ENCODE data around the gene BARX2.

Gene BARX2

DNA sequence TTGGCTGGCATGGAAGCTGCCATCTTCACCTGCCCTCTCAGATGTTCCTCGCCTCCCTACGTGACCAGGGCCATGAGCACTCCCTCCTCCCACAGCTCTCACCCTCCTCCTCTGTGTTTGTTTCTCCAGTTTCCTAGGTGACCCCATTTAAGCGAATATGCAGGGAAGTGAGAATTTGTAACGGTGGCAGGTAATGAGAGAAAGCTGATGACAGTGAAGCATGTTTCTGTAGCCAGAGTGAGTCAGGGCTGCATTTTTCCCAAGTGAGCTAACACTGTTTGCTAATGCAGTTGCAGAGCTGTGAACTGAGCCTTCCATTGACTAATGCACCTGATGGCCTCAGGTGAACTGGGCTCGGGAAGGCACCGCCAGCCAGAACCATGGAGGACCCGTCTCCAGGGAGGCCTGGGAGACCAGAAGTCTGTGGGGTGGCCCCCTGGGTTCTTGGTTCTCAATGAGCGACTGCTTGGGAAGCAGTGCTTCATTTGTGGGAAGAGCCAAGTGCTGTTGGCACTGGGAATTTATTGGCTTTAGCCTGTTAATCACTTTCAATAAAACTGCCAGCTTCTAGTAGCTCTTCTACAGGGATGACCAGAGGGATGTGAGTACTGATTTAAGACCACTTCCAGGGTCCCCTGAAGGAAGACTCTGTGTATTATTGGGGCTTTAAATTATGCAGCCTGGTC lies 64.5 kb downstream of the BARX2 start:
- Histone ChIP-seq H3K9me3 (ENCODE audit: control insufficient read depth, insufficient read depth, low read depth, low read length) (no peaks in the 10 kb centered on the region), H3K27me3 (ENCODE audit: control insufficient read depth, insufficient read depth, low read length) (no peaks in the 10 kb centered on the region), H3K27ac (ENCODE audit: low read depth, low read length) (no peak overlapping the region), H3K9ac (ENCODE audit: low read length) (no peak overlapping the region), H3K36me3 (ENCODE audit: control insufficient read depth, insufficient read depth, low read length) (no peaks in the 10 kb centered on the region), H3K4me1 (ENCODE audit: control insufficient read depth, insufficient read depth, low read length) (peaks cover 9% of the 10 kb centered on the region; the same call in 1 of the 2 replicates), H3K4me3 (ENCODE audit: low read depth, low read length) (no peak overlapping the region)

DNA sequence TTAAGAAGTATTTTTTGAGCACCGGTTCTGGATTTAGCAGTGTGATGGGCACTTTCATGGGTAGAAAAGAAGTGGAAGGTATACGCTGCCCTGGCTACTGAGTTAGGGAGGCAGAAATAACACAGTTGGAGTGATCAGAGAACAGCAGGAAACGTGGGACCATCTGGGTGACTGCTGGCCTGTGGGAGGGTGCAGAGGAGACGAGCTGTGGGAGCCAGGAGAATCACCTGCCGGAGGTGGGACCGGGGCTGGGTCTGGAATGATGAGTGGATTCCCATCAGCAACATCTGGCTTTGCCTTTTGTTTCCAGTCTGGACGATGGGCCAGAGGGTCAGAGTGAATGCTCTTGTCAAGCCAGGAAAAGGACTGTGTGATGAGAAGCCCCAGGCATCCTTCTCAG lies 66.5 kb downstream of the BARX2 start:
- no peaks in the 10 kb centered on the region for H3K27me3 ChIP-seq (ENCODE audit: control insufficient read depth, insufficient read depth, low read length)

DNA sequence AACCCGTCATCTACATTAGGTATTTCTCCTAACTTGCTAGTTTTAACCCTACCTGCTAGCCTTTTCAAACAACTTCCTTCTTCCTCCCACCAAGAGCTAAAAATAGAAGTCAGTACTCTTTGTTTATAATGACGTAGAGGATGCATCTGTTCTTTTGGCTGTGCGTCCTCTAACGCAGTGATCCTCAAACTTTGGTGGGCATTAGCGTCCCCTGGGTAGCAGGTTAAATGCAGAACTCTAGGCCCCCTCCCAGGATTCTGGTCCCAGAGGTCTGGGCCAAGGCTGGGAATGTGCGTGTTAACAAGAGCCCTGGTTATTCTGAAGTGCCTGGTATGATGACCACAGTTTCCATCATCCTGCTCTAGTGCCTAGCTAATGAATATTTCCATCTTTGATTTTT lies 67.6 kb downstream of the BARX2 start:
- H3K27ac ChIP-seq (ENCODE audit: low read depth, low read length) = no peak overlapping the region
- no peak overlapping the region for H3K4me3 ChIP-seq (ENCODE audit: low read depth, low read length)
- H3K36me3 ChIP-seq (ENCODE audit: control insufficient read depth, insufficient read depth, low read length) = no peaks in the 10 kb centered on the region
- no peaks in the 10 kb centered on the region for H3K27me3 ChIP-seq (ENCODE audit: control insufficient read depth, insufficient read depth, low read length)
- H3K9ac ChIP-seq (ENCODE audit: low read length) = no peak overlapping the region
- H3K9me3 ChIP-seq (ENCODE audit: control insufficient read depth, insufficient read depth, low read depth, low read length) = no peaks in the 10 kb centered on the region
- peaks cover 14% of the 10 kb centered on the region for H3K4me1 ChIP-seq (ENCODE audit: control insufficient read depth, insufficient read depth, low read length)

More for the DNA sequence above, 66.5 kb downstream of the BARX2 start:
- no peak overlapping the region for H3K9ac ChIP-seq (ENCODE audit: low read length)
- no peak overlapping the region for H3K4me3 ChIP-seq (ENCODE audit: low read depth, low read length)
- no peaks in the 10 kb centered on the region for H3K36me3 ChIP-seq (ENCODE audit: control insufficient read depth, insufficient read depth, low read length)
- H3K9me3 ChIP-seq (ENCODE audit: control insufficient read depth, insufficient read depth, low read depth, low read length) = no peaks in the 10 kb centered on the region
- H3K27ac ChIP-seq (ENCODE audit: low read depth, low read length) = no peak overlapping the region
- H3K4me1 ChIP-seq (ENCODE audit: control insufficient read depth, insufficient read depth, low read length) = peaks cover 13% of the 10 kb centered on the region

DNA sequence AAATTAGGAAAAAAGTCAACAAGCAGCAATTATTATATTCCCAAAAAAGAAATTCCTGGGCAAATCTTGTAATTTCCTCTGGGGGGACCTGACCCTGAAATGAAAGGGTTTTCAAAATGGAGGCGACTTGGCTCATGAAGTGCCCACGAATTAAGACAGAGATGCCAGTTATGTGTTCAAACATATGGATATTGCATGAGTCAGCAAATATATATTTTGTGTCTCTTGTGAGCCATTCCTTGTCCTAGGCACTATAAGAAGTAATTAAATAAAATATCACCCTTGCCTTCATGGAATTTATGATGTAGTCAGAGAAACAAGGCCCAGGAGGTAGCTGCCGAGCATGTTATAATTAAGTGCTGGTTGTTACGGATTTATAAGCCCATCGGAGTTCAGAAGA lies 68.6 kb downstream of the BARX2 start:
- H3K36me3 ChIP-seq (ENCODE audit: control insufficient read depth, insufficient read depth, low read length) = no peaks in the 10 kb centered on the region
- H3K4me3 ChIP-seq (ENCODE audit: low read depth, low read length) = no peak overlapping the region
- H3K27me3 ChIP-seq (ENCODE audit: control insufficient read depth, insufficient read depth, low read length) = no peaks in the 10 kb centered on the region
- peaks cover 14% of the 10 kb centered on the region for H3K4me1 ChIP-seq (ENCODE audit: control insufficient read depth, insufficient read depth, low read length)
- H3K9ac ChIP-seq (ENCODE audit: low read length) = no peak overlapping the region
- H3K9me3 ChIP-seq (ENCODE audit: control insufficient read depth, insufficient read depth, low read depth, low read length) = peaks cover 3% of the 10 kb centered on the region
- H3K27ac ChIP-seq (ENCODE audit: low read depth, low read length) = no peak overlapping the region

DNA sequence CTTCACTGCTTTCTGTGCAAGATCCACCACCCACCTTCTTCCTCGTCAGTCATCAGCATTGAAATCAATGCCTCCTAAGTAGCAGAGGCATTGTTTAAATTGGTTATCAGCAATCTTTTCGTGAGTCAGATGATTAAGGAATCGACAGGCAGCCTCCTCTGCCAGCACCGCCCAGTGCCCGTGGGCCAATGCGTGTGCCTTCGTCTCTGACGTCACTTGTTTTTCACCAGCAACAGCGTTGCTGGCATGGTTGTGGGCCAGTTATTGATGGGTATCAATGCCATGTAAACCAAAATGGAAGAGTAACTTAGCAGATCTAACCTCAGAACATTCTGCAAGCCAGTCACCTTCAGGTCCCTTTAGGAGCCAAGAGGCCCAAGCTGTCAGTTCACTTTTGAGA lies 69.6 kb downstream of the BARX2 start:
- no peaks in the 10 kb centered on the region for H3K36me3 ChIP-seq (ENCODE audit: control insufficient read depth, insufficient read depth, low read length)
- no peak overlapping the region for H3K9ac ChIP-seq (ENCODE audit: low read length)
- H3K27ac ChIP-seq (ENCODE audit: low read depth, low read length) = no peak overlapping the region
- H3K4me3 ChIP-seq (ENCODE audit: low read depth, low read length) = no peak overlapping the region
- H3K4me1 ChIP-seq (ENCODE audit: control insufficient read depth, insufficient read depth, low read length) = peaks cover 11% of the 10 kb centered on the region
- peaks cover 3% of the 10 kb centered on the region for H3K9me3 ChIP-seq (ENCODE audit: control insufficient read depth, insufficient read depth, low read depth, low read length)
- no peaks in the 10 kb centered on the region for H3K27me3 ChIP-seq (ENCODE audit: control insufficient read depth, insufficient read depth, low read length)

DNA sequence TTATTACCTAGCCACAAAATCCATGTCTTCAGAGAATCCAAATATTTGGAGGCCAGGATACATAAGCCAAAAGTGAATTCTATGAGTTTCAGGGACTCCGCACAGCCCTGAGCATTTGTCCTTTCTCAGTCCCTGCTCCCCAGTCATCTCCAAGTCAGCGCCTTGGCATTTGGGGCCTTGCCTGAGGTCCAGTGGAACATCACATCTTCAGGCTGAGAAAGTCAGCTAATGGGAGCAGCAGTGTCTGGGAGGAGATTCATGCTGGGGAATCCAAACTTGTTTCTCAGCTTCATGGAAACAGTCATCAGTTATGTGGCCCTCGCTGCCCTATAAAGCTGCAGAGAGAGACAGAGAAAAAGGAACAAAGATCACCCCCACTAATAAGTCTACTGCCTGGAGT lies 70.9 kb downstream of the BARX2 start:
- no peaks in the 10 kb centered on the region for H3K27me3 ChIP-seq (ENCODE audit: control insufficient read depth, insufficient read depth, low read length)
- H3K4me3 ChIP-seq (ENCODE audit: low read depth, low read length) = no peak overlapping the region

DNA sequence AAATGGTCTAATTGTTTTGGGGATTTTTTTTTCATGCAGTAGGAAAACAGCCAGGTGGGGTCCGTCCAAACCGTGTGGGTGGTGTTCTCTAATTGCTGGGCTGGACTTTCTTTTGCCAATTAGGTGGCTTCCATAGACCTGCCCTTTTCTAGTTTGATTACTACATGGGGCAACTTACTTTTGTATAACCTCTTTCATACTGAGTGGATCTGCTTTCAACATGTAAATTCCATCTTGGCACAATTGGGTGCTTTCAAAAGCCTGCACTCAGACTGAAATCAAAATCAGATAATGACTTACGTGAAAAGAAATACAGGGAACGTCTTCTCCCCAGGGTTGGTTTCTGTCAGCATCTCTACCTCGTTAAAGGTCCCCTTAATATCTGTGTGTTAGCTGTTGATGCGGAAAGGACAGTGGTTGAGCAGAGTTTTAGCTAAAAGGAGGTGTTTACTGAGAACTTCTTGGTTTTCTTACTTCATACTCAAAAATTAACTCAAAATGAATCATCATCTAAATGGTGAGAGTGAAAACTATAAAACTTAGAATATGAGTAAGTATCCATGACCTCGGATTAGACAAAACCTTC lies 72.1 kb downstream of the BARX2 start:
- H3K9ac ChIP-seq (ENCODE audit: low read length) = no peak overlapping the region
- H3K27ac ChIP-seq (ENCODE audit: low read depth, low read length) = no peak overlapping the region
- no peaks in the 10 kb centered on the region for H3K27me3 ChIP-seq (ENCODE audit: control insufficient read depth, insufficient read depth, low read length)
- H3K9me3 ChIP-seq (ENCODE audit: control insufficient read depth, insufficient read depth, low read depth, low read length) = peaks cover 3% of the 10 kb centered on the region
- H3K4me3 ChIP-seq (ENCODE audit: low read depth, low read length) = no peak overlapping the region
- no peaks in the 10 kb centered on the region for H3K36me3 ChIP-seq (ENCODE audit: control insufficient read depth, insufficient read depth, low read length)
- H3K4me1 ChIP-seq (ENCODE audit: control insufficient read depth, insufficient read depth, low read length) = peaks cover 5% of the 10 kb centered on the region

More for the DNA sequence above, 70.9 kb downstream of the BARX2 start:
- H3K36me3 ChIP-seq (ENCODE audit: control insufficient read depth, insufficient read depth, low read length) = no peaks in the 10 kb centered on the region
- no peak overlapping the region for H3K27ac ChIP-seq (ENCODE audit: low read depth, low read length)
- H3K9me3 ChIP-seq (ENCODE audit: control insufficient read depth, insufficient read depth, low read depth, low read length) = peaks cover 3% of the 10 kb centered on the region
- H3K4me1 ChIP-seq (ENCODE audit: control insufficient read depth, insufficient read depth, low read length) = peaks cover 5% of the 10 kb centered on the region
- H3K9ac ChIP-seq (ENCODE audit: low read length) = no peak overlapping the region

DNA sequence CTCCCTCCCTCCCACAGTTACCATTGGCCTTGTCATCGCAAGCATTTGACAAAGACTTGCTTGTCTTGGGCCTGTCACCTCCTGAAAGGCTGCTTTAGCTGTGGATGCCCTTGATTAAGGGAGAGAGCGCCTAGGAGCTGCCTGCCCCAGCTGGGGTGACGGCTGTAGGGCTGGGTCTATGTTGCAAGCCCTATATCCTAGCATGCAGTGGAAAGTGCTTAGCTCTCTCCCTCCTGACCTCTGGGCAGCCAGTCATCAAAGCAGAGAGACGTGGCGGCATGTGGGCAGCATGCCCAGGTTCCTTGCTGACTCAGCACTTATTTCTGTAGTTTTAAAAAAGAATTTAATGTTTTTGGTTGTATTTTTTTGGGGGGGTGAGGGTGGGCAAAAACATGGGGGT lies 75.9 kb downstream of the BARX2 start:
- Histone ChIP-seq H3K9me3 (ENCODE audit: control insufficient read depth, insufficient read depth, low read depth, low read length) (peaks cover 3% of the 10 kb centered on the region), H3K4me1 (ENCODE audit: control insufficient read depth, insufficient read depth, low read length) (peaks cover 26% of the 10 kb centered on the region), H3K4me3 (ENCODE audit: low read depth, low read length) (no peak overlapping the region), H3K27ac (ENCODE audit: low read depth, low read length) (no peak overlapping the region), H3K36me3 (ENCODE audit: control insufficient read depth, insufficient read depth, low read length) (no peaks in the 10 kb centered on the region), H3K9ac (ENCODE audit: low read length) (no peak overlapping the region), H3K27me3 (ENCODE audit: control insufficient read depth, insufficient read depth, low read length) (no peaks in the 10 kb centered on the region)

DNA sequence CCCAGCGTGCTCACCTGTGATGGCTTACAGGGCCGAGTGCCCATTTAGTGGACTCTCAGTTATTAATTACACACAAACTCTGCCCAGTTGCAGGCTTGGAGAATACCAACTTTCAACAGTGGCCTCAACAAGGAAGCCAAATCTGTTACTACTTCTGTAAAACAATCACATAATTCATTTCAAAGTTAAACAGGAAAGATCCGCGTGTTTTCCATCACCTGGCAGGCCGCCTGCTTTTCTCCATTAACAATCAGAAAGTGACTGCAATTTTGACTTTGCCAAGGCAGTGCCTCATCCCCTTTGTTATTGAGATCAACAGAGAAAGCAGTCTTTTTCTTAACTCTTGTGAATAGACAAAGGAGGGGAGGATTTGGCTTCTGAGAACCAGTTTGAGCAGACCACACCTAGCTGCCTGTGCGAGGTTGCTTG lies 77.7 kb downstream of the BARX2 start:
- no peaks in the 10 kb centered on the region for H3K27me3 ChIP-seq (ENCODE audit: control insufficient read depth, insufficient read depth, low read length)
- H3K9me3 ChIP-seq (ENCODE audit: control insufficient read depth, insufficient read depth, low read depth, low read length) = peaks cover 2% of the 10 kb centered on the region
- H3K36me3 ChIP-seq (ENCODE audit: control insufficient read depth, insufficient read depth, low read length) = no peaks in the 10 kb centered on the region
- H3K4me3 ChIP-seq (ENCODE audit: low read depth, low read length) = no peak overlapping the region
- no peak overlapping the region for H3K9ac ChIP-seq (ENCODE audit: low read length)
- H3K4me1 ChIP-seq (ENCODE audit: control insufficient read depth, insufficient read depth, low read length) = peaks cover 27% of the 10 kb centered on the region
- no peak overlapping the region for H3K27ac ChIP-seq (ENCODE audit: low read depth, low read length)

DNA sequence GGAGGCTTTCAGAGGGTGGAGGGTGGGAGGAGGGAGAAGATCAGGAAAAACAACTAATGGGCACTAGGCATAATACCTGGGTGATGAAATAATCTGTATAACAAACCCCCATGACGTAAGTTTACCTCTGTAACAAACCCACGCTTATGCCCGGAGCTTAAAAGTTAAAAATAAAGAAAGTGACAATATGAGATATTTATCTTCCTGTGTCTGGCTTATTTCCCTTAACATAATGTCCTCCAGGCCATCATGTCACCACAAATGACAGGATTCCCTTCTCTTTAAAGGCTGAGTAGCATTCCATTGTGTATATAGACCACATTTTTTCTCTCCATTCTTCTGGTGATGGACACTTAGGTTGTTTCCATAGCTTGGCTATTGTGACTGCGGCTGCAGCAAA lies 79.5 kb downstream of the BARX2 start:
- H3K9me3 ChIP-seq (ENCODE audit: control insufficient read depth, insufficient read depth, low read depth, low read length) = no peaks in the 10 kb centered on the region
- H3K4me3 ChIP-seq (ENCODE audit: low read depth, low read length) = no peak overlapping the region
- no peaks in the 10 kb centered on the region for H3K36me3 ChIP-seq (ENCODE audit: control insufficient read depth, insufficient read depth, low read length)
- no peak overlapping the region for H3K9ac ChIP-seq (ENCODE audit: low read length)
- H3K27me3 ChIP-seq (ENCODE audit: control insufficient read depth, insufficient read depth, low read length) = no peaks in the 10 kb centered on the region
- peaks cover 27% of the 10 kb centered on the region for H3K4me1 ChIP-seq (ENCODE audit: control insufficient read depth, insufficient read depth, low read length)
- H3K27ac ChIP-seq (ENCODE audit: low read depth, low read length) = no peak overlapping the region

DNA sequence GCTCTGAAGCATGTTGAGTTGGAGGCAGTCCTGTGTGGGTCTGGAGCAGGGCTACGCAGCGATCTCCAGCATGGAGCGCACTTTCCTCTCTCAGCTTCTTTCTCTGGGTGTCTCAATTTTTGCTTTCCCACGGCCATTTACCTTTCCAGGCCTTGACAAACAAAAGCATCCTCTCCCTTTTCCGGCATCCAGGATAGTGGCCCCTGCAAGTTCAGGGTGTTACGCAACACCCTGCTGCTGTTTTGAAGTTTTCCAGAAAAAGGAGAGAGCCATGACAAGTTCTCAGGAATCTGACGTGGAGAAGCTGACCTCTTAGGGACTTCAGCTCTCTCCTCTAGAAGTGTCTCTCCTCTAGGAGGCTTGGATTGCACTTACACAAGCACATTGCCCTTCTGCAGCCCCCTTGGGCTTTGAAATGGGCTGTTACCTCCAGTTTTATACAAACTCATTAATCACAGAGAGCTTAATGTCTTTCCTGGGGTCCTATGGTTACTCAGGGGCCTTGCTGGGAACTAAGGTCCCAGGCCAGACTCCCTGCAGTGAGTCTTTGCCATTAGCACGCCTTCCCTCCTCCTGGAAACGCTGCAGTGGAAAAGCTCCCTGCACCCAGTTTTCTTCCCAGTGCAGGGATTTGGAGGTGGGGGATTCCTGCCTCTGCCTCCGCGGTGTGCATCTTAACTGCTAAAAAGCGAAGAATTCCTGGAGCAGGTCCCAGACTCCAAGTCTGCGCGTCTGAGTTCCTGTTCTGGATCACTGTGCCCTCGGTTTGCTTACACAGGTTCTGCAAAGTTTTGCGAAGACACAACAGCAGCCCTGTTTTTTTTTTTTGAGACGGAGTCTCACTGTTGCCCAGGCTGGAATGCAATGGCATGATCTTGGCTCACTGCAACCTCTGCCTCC lies 80.4 kb downstream of the BARX2 start:
- H3K4me1 ChIP-seq (ENCODE audit: control insufficient read depth, insufficient read depth, low read length) = peaks cover 27% of the 10 kb centered on the region
- H3K9ac ChIP-seq (ENCODE audit: low read length) = no peak overlapping the region
- no peaks in the 10 kb centered on the region for H3K36me3 ChIP-seq (ENCODE audit: control insufficient read depth, insufficient read depth, low read length)
- no peaks in the 10 kb centered on the region for H3K9me3 ChIP-seq (ENCODE audit: control insufficient read depth, insufficient read depth, low read depth, low read length)
- H3K27ac ChIP-seq (ENCODE audit: low read depth, low read length) = no peak overlapping the region
- no peak overlapping the region for H3K4me3 ChIP-seq (ENCODE audit: low read depth, low read length)
- H3K27me3 ChIP-seq (ENCODE audit: control insufficient read depth, insufficient read depth, low read length) = no peaks in the 10 kb centered on the region

All from HUES6 (cell line).